Measurements from ENCODE around the gene MAP3K21. TPM values are rescaled to one million over a fixed set of nuclear protein-coding genes. Genes with fewer than 3 reads are reported as not detected.

MAP3K21 gene
- total RNA-seq, 1 experiment from 2014 or later, result 18.3 TPM

- BruUV-seq (replicated peaks), result no TSS peak
- ChIA-PET POLR2A (ENCODE audit: unreplicated experiment) (no interaction called here), CTCF (interaction anchor here (0.7 kb wide), 1 partner anchor 484 kb away, joined by 8 read pairs; no protein-coding TSS in a partner anchor)
- Histone ChIP-seq H4K20me1 (ENCODE audit: insufficient read depth) (no peaks in the 10 kb centered on the region), H3K9me2 (ENCODE audit: insufficient read depth) (no peaks in the 10 kb centered on the region), H3K4me2 (peak within 1 kb of the TSS; percentile 83), H2AFZ (peak within 1 kb of the TSS; percentile 91), H3K4me3 (peak within 1 kb of the TSS; percentile 82), H3K79me2 (ENCODE audit: low read depth) (peaks cover 45% of the 10 kb centered on the region), H3F3A (ENCODE audit: insufficient read depth, low read depth) (peaks cover 15% of the 10 kb centered on the region), H3K4me1 (replicated peaks; ENCODE audit: insufficient read depth) (peaks cover 37% of the 10 kb centered on the region), H3K9me3 (ENCODE audit: insufficient read depth, low read depth) (no peaks in the 10 kb centered on the region), H3K27ac (peak within 1 kb of the TSS; percentile 50), H3K36me3 (ENCODE audit: low read depth) (peaks cover 4% of the 10 kb centered on the region; the same call in 1 of the 2 replicates), H3K27me3 (ENCODE audit: insufficient read depth, low read depth) (no peaks in the 10 kb centered on the region)
- TF ChIP-seq, protein P1, sequence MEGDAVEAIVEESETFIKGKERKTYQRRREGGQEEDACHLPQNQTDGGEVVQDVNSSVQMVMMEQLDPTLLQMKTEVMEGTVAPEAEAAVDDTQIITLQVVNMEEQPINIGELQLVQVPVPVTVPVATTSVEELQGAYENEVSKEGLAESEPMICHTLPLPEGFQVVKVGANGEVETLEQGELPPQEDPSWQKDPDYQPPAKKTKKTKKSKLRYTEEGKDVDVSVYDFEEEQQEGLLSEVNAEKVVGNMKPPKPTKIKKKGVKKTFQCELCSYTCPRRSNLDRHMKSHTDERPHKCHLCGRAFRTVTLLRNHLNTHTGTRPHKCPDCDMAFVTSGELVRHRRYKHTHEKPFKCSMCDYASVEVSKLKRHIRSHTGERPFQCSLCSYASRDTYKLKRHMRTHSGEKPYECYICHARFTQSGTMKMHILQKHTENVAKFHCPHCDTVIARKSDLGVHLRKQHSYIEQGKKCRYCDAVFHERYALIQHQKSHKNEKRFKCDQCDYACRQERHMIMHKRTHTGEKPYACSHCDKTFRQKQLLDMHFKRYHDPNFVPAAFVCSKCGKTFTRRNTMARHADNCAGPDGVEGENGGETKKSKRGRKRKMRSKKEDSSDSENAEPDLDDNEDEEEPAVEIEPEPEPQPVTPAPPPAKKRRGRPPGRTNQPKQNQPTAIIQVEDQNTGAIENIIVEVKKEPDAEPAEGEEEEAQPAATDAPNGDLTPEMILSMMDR (conservative IDR thresholded peaks at IDR 0.05), result no peak
- no peak for TF ChIP-seq EZH2 (IDR thresholded peaks at IDR 0.05; ENCODE audit: low read depth)
- DNase-seq, result peak; percentile 71 to 73
- intact Hi-C loops (cut with micrococcal nuclease; ENCODE audit: unreplicated experiment), result loop anchor here (10.0 kb wide), 1 partner anchor 609 kb away; the partner anchor contains the start of gene SLC35F3
Measured at GRCh38 chr1:233295237-233295974, 32.1 kb upstream of the MAP3K21 start, which contains the start of gene PCNX2. Gene PCNX2, minus strand, starts transcription at chr1:233295725. Its CDS starts 247 bp downstream, at chr1:233295478.

DNA sequence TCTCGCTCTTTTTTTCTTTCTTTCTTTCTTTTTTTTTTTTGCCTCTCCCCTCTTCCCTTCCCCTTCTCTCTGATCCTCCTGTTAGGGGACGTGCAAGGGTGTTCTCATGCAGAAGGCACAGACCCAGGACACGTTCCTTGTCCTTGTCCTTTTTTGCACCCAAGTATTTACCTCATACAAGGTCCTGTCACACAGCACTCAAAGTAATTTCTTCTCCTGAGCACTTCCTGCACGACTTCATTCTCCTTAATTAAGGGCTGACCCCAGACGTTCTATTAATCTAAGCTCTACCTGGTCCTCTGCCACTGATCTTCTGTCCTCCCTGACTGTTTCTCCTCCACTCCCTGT lies 31.6 kb upstream of the MAP3K21 start:
- no peak for DNase-seq
- Histone ChIP-seq H3K27me3 (ENCODE audit: insufficient read depth, low read depth) (no peaks in the 10 kb centered on the region), H3F3A (ENCODE audit: insufficient read depth, low read depth) (peaks cover 15% of the 10 kb centered on the region), H3K27ac (no peak overlapping the region), H2AFZ (peak overlapping the region; percentile 91), H4K20me1 (ENCODE audit: insufficient read depth) (no peaks in the 10 kb centered on the region), H3K36me3 (ENCODE audit: low read depth) (peaks cover 4% of the 10 kb centered on the region; the same call in 1 of the 2 replicates), H3K9me2 (ENCODE audit: insufficient read depth) (no peaks in the 10 kb centered on the region), H3K79me2 (ENCODE audit: low read depth) (peaks cover 40% of the 10 kb centered on the region), H3K4me1 (replicated peaks; ENCODE audit: insufficient read depth) (peaks cover 37% of the 10 kb centered on the region), H3K9me3 (ENCODE audit: insufficient read depth, low read depth) (no peaks in the 10 kb centered on the region), H3K4me2 (peak overlapping the region; percentile 83), H3K4me3 (peak overlapping the region; percentile 82)
- BruUV-seq (replicated peaks), result no TSS peak
- intact Hi-C loops (cut with micrococcal nuclease; ENCODE audit: unreplicated experiment), result loop anchor here (1.0 to 10.0 kb wide), 2 partner anchors 18 to 609 kb away; partner anchors contain the start of gene SLC35F3
- TF ChIP-seq, protein P1 (conservative IDR thresholded peaks at IDR 0.05), result no peak
- TF ChIP-seq EZH2 (IDR thresholded peaks at IDR 0.05; ENCODE audit: low read depth), result no peak
- ChIA-PET POLR2A (ENCODE audit: unreplicated experiment) (no interaction called here), CTCF (interaction anchor here (0.7 kb wide), 2 partner anchors 9 to 484 kb away, joined by 3 to 8 read pairs; no protein-coding TSS in a partner anchor)

- no peaks in the 10 kb centered on the region for H3K36me3 ChIP-seq (ENCODE audit: low read depth)
- no peak for TF ChIP-seq EZH2 (IDR thresholded peaks at IDR 0.05; ENCODE audit: low read depth)
- TF ChIP-seq, protein P1 (conservative IDR thresholded peaks at IDR 0.05), result no peak
- H4K20me1 ChIP-seq (ENCODE audit: insufficient read depth), result no peaks in the 10 kb centered on the region
- intact Hi-C loops (cut with micrococcal nuclease; ENCODE audit: unreplicated experiment), result loop anchor here (10.0 kb wide), 1 partner anchor 605 kb away; the partner anchor contains the start of gene SLC35F3
- H2AFZ ChIP-seq, result no peak overlapping the region
- ChIA-PET CTCF (no interaction called here), POLR2A (ENCODE audit: unreplicated experiment) (no interaction called here)
- no peaks in the 10 kb centered on the region for H3K27me3 ChIP-seq (ENCODE audit: insufficient read depth, low read depth)
- H3K4me2 ChIP-seq, result no peak overlapping the region
- H3K9me2 ChIP-seq (ENCODE audit: insufficient read depth), result no peaks in the 10 kb centered on the region
- peaks cover 8% of the 10 kb centered on the region for H3K4me1 ChIP-seq (replicated peaks; ENCODE audit: insufficient read depth)
- peaks cover 8% of the 10 kb centered on the region for H3K79me2 ChIP-seq (ENCODE audit: low read depth)
- H3K4me3 ChIP-seq, result no peak overlapping the region
- H3F3A ChIP-seq (ENCODE audit: insufficient read depth, low read depth), result peaks cover 6% of the 10 kb centered on the region; the same call in 1 of the 2 replicates
- H3K27ac ChIP-seq, result no peak overlapping the region
- no TSS peak for BruUV-seq (replicated peaks)
- DNase-seq, result no peak
- H3K9me3 ChIP-seq (ENCODE audit: insufficient read depth, low read depth), result peaks cover 4% of the 10 kb centered on the region; the same call in 1 of the 2 replicates
Measured at GRCh38 chr1:233299450-233299849, 28.1 kb upstream of the MAP3K21 start.

All from PC-9 (cell line).